Measurements from ENCODE around the gene URI1.
A peak's percentile ranks its signal among the peaks of the same experiment; 100 is the strongest.
"Not testable (repeated sequence)": the region's sequence is repeated elsewhere in the genome, so short reads cannot be mapped to it uniquely, and the experiment has no call there.

The URI1 gene

DNA sequence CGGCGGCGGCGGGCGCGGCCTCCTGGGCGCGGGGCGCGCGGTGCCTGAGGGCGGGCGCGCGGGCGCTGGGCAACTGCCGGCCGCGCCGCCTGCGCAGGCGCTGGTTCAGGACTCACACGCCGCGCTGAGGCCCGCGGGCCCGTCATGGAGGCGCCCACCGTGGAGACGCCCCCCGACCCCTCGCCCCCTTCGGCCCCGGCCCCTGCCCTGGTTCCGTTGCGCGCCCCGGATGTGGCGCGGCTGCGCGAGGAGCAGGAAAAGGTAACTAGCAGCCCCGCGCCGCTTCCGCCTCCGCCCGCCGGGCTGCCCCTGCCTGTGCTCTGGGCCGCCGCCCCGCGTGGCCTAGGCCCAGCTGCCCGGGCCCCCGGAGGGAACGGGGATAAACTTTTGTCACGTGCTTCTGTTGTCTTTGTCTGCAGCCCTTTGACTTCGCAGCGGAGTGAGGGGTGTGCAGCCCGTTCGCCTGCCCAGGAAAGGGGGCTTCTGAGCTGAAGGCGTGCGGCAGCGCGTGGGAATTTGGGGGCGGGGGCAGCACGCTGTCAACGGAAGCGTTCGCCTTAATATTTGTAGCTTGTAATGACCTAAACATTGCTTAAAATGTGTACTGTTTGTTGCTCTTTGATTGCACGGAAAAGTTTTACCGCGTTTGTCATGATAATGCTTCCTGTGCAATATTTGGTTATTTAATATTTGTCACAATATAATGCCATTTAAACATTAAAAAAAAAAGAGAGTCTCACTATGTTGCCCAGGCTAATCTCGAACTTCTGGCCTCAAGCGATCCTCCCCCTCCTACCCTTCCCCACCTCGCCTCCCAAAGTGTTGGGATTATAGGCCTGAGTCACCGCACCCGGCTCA lies 594 bp downstream of the URI1 start:
- DNase-seq (ENCODE audit: low read depth): no peak

DNA sequence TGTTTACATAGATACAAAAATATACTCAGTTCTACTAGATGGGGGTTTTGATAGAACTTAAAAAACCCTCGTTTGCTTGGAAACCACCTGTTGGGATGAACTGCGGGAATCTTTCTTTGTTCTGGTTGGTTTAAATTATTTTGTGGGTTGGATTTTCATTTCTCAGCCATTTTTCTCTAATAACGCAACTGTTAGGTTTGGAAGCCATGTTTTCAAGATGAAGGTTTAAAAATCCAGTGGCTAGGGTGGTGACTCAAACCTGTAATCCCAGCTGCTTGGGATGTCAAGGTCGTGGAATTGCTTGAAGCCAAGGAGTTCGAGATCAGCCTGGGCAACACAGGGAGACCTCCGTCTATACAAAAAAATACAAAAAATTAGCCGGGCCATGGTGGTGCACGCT lies 1.6 kb downstream of the URI1 start:
- no peak for DNase-seq (ENCODE audit: low read depth)

DNA sequence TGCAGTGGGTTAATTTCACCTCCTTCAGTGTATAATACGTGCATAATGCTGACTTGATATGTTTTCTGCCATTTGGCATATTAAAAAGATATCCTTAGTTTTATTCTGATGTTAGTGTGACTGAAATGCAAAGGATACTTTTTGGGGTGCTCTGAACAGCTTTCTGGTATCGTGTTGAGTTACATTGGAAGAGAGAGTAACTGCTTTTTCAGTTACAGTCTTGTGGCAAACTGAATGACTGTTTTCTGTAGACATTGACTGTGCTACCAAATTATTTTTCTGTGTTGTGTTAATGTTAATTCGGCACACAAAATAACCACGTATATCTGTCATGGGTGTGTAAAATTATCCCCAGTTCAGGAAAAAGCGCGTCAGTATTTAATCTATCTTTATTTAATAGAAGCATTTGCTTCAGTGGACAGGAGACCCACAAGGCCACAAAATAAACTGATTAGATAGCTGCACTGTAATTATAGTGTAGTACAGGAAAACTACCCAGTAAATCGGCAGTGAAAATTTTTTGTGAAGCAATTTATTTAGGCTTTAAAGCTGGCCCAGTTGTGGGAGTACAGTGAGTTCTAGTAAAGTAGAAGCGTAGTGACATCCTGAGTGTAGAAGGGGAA lies 2.5 kb downstream of the URI1 start:
- no peak for DNase-seq (ENCODE audit: low read depth)

DNA sequence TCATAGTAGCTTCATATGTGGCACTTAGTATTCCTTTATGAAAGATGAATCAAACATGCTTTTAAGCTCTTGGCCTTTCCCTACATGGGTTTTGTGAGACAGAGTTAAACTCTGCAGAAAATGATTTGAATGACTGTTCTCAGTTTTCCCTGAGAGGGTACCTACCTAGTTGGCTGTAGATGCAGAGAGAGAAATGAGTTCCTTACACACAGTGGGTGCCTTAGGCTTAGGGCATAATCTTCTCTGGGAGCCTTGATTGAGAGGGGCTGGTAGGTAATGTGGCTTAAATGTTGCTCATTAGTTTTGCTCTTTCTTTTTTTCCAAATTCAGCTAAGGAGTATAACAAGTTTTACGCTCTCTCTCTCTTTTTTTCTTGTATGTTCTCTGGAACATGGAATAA lies 3.0 kb downstream of the URI1 start:
- DNase-seq (ENCODE audit: low read depth): no peak

DNA sequence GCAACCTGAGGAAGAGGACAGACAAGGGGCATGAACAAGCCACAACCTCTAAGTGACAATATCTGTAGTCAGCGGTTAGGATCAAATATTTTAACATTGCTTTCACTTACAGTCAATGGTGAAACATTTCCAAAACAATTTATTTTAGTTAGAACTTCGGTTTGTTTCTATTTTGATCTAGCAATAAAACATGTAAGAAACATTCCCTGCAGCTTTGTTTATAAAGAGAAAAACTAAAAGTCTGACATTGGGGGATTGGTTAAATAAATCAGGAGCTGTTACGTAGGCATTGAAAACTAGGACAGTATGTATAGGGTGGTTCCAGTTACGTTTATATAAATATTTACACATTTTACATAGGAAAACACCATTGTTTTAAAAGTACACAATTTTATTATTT lies 3.4 kb downstream of the URI1 start:
- no peak for DNase-seq (ENCODE audit: low read depth)

DNA sequence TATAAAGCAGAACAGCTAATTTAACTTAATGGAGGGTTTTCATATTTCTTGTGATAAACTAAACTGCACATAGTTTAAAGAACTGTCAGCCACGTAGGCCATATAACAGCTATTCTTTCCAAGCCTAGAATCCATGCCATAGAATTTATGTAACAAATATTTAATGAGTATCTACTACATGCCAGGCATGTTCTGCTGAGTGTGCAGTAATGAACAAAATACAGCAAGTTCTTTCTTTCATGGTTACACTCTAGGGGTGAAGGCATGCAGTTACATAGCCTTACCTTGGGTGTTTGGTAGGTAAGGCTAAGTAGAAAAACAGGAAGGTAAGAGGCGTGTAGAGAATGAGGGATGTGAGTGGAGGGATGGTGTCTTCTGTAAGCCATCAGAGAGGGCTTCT lies 4.6 kb downstream of the URI1 start:
- DNase-seq (ENCODE audit: low read depth): no peak

DNA sequence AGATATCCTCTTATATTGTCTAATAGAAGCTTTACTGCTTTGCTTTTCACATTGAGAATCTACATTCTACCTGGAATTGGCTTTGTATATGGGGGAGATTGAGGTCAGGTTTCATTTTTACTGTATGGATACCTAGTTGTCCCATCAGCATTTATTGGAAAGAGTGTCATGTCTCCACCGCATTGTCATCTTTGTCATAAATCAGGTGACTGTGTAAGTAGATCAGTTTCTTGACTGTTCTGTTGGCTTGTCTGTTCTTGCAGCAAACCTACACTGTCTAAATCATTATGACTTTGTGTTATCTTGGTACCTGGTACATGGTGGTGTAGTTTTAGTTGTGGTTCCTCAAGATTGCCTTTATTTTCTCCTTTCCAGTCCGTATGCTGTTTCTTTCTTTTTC lies 5.8 kb downstream of the URI1 start:
- DNase-seq (ENCODE audit: low read depth): no peak

DNA sequence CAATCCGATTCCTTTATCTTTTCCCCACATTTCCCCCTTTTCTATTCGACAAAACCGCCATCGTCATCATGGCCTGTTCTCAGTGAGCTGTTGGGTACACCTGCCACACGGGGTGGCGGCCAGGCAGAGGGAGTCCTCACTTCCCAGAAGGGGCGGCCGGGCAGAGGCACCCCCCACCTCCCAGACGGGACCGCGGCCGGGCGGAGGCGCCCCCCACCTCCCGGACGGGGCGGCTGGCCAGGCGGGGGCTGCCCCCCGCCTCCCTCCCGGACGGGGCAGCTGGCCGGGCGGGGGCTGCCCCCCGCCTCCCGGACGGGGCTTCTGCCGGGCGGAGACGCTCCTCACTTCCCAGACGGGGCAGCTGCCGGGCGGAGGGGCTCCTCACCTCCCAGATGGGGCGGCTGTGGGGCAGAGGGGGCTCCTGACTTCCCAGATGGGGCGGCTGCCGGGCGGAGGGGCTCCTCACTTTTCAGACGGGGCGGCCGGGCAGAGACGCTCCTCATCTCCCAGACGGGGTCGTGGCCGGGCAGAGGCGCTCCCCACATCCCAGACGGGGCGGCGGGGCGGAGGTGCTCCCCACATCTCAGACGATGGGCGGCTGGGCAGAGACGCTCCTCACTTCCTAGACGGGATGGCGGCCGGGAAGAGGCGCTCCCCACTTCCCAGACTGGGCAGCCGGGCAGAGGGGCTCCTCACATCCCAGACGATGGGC lies 6.9 kb downstream of the URI1 start:
- not testable (repeated sequence) for DNase-seq (ENCODE audit: low read depth)

DNA sequence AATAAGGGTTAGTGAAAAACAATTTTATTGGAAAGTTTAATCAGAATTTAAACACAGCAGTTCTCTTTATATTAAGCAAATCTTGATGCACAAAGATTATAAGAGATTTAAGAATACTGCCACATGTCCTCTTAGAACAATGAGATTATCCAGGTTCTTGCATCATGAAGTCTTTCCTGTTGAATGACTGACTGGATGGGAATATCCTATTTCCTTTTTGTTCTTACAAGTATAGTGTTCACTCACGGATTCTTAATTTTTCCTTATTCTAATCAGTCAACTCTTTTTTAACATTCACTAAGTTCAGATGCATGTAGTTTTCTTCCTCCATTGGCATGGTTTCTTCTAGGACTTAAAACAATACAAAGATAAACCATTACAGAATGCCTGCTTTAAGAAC lies 10.1 kb downstream of the URI1 start:
- no peak for DNase-seq (ENCODE audit: low read depth)

DNA sequence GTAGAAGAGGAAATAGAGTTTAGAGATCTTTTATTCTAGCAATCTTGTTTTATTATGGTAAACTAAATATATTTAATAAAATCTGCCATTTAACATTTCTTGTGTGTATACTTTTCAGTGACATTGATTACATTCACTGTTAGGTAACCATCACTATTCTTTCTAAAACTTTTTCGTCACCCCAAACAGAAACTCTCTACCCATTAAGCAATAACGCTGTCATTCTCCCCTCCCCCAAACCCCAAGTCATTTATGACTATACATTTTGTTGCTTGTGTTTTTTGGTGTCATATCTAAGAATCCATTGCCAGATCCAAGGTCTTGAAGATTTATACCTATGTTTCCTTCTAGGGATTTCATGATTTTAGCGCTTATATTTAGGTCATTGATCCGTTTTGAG lies 10.6 kb downstream of the URI1 start:
- DNase-seq (ENCODE audit: low read depth): no peak

DNA sequence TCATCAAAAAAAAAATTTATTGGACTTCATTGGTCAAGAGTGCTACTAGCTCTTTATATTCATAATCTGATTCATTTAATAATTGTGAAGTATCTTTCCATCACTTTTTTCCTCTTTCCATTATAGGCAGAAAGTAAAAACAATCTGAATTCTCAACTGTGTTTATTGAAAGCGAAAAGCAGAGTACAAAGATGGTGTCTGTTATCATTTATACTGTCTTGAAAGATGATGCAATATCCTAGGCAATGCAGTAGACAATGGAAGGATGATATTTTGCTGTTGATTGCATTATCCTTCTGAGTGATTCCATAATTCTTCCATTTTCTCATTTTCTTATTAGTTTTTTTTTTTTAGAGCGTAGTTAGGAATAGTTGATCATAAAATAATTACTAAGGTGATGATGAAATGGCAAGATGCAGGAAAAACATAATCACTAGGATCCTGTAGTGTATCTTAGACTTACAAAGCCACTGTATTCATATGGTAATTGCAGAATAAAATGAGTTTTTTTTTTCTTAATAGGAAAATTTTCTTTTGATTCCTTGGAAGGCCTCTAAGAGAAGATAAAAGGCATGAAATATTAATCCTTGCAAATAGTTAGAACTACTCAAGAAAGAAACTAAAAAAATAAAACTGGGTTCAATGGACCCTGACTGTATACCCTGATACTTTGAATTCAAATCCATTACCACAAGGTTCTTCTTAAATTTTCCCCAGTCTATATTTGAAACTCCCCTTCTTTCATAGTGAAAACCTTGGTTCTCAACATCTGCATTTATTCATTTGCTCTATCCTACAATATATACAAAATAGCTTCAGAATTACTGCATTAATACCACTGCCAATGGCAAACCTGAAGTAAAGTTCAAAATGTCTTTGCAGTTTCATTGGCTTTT lies 11.6 kb downstream of the URI1 start:
- DNase-seq (ENCODE audit: low read depth): no peak

DNA sequence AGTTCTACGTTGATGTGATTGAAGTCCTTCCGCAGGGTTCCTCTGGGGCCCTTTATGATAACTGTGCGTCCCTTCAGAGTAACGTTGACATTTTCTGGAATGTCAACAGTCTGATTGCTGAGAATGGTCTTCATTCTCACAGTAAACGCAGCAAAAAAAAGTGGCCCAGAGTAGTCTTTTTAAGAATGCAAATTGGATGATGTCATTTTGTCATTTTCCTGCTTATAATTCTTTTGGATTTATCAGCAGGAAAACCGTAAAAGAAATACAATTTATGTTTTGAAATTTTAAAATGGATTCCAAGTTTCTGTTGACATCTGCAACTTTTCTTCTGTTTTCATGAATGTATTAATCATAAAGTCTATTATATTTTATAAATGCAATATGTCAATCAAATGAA lies 14.8 kb downstream of the URI1 start:
- DNase-seq (ENCODE audit: low read depth): no peak

DNA sequence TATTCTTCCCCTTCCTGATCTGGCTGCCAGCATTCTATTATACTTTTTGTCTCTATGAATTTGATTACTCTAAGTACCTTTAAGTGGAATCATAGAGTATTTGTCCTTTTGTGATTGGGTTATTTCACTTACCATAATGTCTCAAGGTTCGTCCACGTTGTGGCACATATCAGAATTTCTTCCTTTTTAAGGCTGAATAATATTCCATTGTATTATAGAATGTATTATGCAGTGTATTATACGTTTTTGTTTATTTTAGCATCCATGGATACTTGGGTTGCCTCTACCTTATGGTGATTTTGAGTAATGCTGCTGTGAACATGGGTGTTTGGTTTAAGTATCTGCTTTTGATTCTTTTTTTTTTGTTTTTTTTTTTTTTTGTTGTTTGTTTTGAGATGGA lies 19.3 kb downstream of the URI1 start:
- no peak for DNase-seq (ENCODE audit: low read depth)

DNA sequence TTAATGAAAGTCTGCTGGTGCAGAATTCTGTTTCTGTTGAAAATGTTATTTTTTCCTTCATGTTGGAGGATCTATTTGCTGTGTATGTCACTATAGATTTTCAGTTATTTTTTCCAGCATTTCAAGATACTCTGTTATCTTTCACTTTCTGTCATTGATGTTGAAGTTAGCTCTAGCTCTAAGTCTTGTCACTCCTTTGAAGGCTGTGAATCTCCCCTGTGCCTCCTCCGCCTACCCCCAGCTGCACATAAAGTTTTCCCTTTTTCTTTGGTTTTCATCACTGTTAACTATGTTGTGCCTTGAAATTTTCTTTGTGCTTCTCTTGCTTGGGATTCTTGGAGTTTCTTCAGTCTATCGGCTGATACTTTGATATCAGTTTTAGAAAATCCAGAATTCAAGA lies 20.8 kb downstream of the URI1 start:
- DNase-seq (ENCODE audit: low read depth): no peak

DNA sequence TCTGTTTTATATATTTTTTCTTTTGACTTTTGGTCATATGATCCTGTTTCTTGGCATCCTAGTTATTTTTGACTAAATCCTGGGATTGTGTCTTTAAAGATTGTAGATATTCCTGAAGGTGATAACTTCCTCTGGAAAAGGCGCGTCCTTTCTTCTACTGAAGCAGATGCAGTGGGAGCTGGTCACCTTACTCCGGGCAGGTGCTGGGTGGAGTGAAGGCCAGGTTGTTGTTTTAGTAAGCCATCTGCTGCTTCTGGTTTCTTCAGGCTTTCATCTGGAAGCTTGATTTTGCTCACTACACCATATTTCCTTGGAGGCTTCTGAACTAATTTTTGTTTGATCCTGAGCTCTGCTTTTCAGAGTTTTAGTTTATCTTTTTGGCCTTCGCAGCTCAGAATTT lies 21.5 kb downstream of the URI1 start:
- DNase-seq (ENCODE audit: low read depth): no peak

DNA sequence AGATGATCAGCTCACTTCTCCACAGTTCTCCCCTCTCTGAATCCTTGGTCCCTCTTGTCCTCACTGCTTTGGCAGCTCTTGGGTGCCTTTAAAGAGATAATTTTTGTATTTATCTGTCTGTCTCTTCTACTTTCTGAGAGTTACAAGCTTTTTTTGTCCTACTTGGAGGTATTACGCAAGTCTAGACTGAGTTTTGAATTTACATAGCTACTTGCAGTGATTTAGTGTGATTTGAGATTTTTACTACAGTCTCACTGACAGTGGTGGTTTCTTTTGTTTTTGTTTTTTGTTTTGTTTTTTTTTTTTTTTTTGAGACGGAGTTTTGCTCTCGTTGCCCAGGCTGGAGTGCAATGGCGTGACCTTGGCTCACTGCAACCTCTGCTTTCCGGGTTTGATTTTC lies 22.1 kb downstream of the URI1 start:
- no peak for DNase-seq (ENCODE audit: low read depth)

DNA sequence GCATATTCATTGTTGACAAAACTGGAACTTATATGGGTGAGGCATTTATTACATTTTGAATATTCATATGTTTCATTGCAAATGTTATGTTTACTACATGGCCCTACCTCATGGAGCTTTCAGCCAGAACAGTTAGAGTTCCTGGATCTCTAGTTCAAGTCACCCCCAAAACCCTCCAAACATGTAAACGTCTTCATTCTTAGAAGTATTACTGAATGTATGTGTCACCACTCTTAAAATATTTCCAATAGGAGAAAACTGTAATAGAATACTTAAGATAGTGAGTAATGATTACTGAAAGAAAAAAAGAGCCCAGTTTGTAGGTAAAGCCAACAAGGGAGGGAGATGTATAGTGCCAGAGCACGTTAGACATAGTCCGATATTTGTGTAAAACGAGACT lies 23.5 kb downstream of the URI1 start:
- DNase-seq (ENCODE audit: low read depth): peak; percentile 26

DNA sequence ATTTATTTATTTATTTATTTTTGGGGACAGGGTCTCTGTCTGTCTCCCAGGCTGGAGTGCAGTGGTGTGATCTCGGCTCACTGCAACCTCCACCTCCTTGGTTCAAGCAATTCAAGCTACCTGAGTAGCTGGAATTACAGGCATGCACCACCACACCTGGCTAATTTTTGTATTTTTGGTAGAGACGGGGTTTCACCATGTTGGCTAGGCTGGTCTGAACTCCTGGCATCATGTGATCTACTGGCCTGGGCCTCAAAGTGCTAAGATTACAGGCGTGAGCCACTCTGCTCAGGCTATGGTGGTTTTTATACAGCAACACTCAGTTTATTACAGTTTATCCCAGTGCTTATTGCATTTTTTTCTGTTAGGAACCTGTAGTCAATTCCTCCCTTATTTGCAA lies 24.1 kb downstream of the URI1 start:
- not testable (repeated sequence) for DNase-seq (ENCODE audit: low read depth)

DNA sequence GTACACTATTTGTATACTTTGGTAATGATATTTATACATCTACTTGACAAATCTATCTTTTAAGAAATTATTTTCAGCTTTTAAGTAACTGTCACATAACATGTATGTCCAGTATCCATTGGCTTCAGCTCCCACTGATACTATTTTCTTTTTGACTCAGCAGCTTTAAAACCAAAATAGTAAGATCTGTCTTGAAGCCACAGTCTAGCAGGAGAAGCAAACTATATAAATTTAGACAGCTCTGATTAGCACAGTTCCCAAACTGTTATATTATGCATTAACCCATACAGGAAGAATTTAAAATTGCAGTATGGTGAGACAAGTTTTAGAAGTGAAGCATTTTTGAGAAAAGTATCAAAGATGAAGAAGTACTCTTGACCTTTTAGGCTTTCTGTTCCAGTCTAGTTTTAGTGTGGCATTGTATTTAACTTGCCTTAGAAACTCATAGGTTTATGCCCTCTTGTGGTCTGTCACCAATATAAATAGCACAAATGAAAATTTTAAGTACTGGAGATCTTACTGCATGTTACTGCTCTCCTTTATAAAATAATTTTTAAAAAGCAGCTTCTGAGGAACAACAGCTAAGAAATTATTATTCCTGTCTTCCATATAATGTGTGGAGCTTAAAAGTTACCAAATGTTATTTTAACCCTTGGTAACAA lies 24.7 kb downstream of the URI1 start:
- DNase-seq (ENCODE audit: low read depth): no peak

DNA sequence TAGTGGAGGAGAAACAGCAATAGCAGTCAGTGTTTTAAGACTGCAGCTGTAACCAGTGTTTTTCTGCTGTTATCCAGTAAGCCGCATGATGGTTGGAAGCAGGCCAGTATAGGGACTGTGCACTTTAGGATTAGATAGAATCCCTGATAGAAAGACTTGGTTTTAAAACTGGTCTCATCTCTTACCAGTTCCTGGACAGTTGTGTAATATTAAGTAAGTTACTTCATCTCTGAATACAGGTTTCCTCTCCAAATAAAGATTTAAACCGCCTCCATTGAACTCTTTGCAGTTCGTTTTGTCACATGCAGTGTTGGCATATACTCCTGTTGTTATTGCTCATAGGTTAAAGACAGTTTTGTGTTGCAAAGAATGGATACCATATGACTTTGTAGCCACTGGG lies 25.6 kb downstream of the URI1 start:
- DNase-seq (ENCODE audit: low read depth): no peak

DNA sequence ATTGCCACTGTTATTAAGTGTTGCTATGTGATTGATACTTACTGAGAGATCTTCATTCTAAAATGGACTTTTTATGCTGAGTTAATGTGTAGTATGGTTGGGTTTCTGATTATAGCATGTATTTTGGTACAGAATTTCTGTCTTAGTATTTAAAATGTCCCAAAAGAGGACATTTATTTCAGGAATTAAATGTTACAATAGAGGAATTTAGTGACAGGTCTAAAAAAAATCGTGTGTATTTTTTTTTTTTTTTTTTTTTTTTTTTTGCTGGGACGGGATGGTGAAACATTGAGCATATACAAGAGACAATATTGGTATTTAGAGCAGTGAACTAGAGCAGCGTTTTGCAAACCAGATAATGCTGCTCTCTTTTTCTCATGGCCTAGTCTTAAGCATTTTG lies 27.9 kb downstream of the URI1 start:
- DNase-seq (ENCODE audit: low read depth): no peak

DNA sequence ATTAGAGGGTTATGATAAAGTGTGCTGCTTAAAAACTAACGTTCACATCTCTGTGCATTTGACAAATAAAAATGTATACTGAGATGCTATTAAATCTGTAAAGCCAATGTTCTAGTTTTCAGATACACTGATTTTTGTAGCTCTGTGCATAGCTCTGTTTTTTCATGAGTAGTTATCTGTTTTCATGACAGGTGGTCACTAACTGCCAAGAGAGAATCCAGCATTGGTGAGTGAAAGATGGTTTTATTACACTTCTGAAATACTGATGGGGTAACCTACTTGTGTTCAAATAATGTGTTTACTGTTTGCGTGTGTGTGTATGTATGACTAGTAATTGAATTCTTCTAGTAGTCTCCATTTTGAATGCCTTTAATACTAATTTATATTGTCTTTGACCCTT lies 29.0 kb downstream of the URI1 start:
- no peak for DNase-seq (ENCODE audit: low read depth)

All from HS-5 (cell line).